KOPT-K1 (cell line): ENCODE data around the gene METTL8.
"Not testable (repeated sequence)": the region's sequence is repeated elsewhere in the genome, so short reads cannot be mapped to it uniquely, and the experiment has no call there.

Source experiments
- H3K27ac ChIP-seq: fragments of 200-600 bp; sonication (generic); 2 replicates; pipeline ENCODE4 v1.5.1; 2016; ENCODE audit warnings: antibody characterized with exemption, mild to moderate bottlenecking, low read depth, low read length; ENCODE audit not compliant: poor library complexity, severe bottlenecking
- H3K36me3 ChIP-seq: fragments of 200-600 bp; sonication (generic); 2 replicates; pipeline ENCODE4 v1.5.1; 2017; ENCODE audit warnings: antibody characterized with exemption, mild to moderate bottlenecking, low read length, moderate library complexity; ENCODE audit not compliant: insufficient read depth
- H3K9me3 ChIP-seq: fragments of 200-600 bp; sonication (generic); 2 replicates; pipeline ENCODE4 v1.5.1; 2017; ENCODE audit warnings: antibody characterized with exemption, low read length, mild to moderate bottlenecking; ENCODE audit not compliant: insufficient read depth, poor library complexity, severe bottlenecking

The METTL8 gene

DNA sequence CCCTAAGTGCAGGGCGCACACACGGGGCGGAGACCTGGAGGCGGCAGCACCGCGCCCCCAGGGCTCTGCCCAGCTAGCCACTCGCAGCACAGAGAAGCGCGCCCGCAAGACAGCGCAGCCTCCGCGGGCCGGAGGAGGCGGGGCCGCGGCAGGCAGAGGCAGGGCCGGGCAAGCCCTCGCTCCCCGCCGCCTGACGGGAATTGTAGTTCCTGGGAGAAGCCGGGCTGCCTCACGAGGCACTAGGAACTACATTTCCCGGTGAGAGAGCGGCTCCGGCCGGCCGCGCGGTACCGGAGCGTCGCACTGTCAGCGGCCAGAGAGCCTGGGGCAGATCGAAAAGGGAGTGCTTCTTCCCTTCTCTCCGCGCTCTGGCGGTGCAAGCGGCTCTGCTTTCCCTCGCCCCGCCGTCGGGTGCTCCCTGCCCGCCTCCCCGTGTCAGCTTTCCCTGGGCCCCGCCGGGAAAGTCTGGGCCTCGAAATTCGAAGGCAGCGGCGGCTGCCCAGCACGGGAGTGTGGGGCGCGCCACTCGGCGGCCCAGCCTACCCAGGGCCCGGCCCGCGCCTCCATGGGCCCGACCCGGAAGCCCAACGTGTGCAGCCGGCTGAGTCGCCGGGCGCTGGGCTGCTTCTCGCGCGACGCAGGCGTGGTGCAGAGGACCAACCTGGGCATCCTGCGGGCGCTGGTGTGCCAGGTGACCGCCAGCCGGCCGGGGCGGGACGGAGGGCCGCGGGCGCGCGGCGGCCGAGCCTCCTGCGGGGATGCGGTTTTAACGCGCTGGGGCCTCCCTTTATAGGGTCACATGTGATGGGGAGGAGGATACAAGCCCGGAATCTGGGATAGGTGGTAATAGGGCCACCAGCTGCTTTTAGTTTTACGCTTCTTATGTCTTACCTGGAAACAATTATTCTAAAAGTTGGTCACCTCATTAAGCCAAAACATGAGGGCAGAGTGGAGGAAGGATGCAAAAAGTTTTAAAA lies 511 bp upstream of the METTL8 start, which contains the start of gene DCAF17:
DCAF17 (plus strand) TSS at position 214 of the 977 bp plus-strand sequence; CDS start at position 566, 352 bp downstream.
- Histone ChIP-seq H3K9me3 (peaks cover 27% of the 10 kb centered on the region), H3K27ac (peak within 1 kb of the TSS; percentile 91), H3K36me3 (peaks cover 44% of the 10 kb centered on the region)

DNA sequence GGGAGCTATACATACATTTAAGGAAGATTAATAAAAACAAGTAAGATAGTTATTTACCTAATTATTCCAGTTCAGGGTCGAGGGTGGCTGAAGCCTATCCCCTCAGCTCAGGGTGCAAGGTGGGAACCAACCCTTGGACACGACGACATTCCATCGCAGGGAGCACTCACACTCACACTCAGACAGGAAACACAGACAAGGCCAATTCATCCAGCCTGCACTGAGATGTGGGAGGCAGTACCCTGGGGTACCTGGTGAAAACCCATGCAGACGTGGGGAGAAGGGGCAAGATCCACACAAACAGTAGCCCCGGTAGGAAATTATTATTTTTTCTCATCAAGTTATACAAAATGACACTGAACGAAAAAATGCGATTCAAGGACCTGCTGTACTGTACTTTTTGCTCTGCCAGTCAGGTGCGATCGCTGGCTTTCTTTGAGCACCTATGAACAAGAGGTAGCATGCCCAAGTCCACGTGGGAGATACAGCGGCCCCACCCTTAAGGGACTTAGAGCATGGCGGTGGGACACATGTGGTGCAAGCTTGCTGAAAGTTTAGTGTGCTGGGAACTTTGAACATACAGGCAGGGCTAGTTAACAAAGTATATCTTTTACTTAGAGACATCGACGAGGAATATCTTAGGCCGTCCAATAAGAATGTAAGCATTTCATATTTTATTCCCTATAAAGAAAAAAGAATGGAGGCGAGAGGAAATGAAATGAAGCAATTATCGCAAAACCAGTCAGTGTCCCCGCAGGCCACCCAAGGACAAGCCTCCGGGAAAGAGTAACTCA lies 624 bp downstream of the METTL8 start:
- peaks cover 33% of the 10 kb centered on the region for H3K36me3 ChIP-seq
- H3K27ac ChIP-seq = peak overlapping the region; percentile 91
- peaks cover 35% of the 10 kb centered on the region for H3K9me3 ChIP-seq

DNA sequence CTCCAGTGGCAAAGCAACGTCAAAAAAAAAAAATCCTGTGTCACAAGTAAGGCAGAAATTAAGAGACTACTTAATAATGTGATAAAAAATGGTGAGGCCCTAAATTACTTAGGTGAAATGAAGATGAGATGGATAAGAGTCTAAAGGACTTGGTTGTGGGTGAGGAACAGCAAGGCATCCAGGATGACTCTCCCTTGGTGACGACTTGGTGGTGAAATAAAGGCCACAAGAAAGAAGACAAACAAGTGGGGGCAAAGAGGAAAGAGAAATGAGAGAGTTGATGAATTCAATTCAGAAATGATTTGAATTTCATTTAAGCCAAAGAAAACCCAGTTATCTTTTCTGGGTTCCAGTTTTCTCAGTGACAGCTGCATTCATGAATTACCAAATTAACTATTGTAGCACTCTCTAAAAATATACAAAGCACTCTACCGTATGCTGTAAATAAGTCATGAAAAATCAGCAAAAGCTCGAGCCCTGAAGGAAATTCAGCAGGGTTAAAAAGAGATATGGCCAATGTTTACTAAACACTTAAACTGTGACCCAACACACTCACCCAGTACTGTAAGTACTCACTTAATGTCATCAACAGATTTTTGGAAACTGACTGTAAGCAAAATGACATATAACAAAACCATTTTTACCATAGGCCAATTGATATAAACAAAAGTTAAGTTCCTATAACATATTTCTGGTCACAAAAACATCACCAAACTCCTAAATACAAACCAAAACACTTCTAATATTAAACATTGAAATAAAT lies 1.4 kb downstream of the METTL8 start:
- peaks cover 35% of the 10 kb centered on the region for H3K9me3 ChIP-seq
- H3K36me3 ChIP-seq = peaks cover 25% of the 10 kb centered on the region
- no peak overlapping the region for H3K27ac ChIP-seq

DNA sequence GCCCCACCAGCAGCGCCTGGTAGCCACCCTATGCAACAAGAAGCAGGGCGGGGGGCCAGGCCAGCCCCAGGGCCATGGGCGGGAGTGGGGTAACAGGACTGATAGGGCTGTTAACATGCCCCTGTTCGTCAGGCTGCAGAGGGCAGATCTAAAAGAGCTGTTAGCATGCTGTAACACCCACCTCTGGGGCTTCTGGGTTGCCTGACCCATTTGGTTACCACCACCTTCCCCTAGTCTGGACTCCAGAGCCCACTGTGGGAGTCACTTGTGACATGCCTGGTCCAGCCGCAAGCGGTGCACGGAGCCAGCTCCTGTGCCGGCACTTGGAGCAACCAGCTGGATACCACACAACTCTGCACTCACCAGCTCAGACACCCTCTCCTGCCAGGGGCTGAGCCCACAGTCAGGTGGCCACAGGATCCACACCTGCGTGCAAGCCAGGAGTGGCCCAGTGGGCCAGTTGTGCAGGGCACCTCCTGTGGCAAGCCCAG lies 2.1 kb downstream of the METTL8 start:
- Histone ChIP-seq H3K36me3 (peaks cover 18% of the 10 kb centered on the region), H3K9me3 (peaks cover 39% of the 10 kb centered on the region), H3K27ac (no peak overlapping the region)

DNA sequence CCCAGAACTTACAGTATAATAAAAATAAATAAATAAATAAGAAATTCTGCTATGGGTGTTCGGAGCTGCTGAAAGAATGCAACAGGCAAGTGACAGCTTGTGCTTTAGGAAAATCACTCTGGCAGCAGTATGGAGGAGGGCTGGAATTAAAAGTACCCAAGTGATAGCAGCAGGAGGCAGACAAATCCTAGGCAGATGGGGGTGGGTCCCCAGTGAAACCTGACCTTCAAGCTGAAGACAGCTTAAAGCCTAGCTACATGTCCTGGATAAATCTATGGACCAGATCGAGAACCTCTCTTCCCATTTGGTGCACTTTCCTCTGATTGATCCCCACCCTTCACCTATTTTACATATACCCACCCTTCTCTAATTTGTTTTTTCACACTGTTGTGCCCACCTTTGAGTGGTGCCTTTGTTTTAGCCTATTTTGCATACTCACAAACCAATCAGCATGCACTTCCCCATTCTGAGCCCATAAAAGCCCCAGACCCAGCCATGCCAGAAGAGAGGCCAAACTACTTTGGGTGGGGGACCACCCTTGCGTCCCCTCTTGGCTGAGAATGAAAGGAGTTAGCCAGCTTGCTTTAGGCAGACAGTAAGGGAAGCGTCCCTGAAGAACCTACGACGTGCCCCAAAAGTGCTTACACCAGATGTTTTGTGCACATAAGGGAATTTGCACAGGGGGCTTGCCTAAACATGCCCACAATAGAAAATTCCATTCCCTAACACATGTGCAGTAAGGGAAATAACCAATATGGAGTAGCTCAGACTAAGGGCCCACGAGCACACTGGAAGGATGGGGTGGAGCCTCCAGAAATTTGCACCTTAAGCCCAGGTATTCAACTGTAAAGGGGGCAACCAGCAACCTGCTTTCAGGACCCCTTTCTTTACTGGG lies 3.0 kb downstream of the METTL8 start:
- Histone ChIP-seq H3K27ac (no peak overlapping the region), H3K9me3 (peaks cover 46% of the 10 kb centered on the region), H3K36me3 (peaks cover 9% of the 10 kb centered on the region; the same call in 1 of the 2 replicates)

DNA sequence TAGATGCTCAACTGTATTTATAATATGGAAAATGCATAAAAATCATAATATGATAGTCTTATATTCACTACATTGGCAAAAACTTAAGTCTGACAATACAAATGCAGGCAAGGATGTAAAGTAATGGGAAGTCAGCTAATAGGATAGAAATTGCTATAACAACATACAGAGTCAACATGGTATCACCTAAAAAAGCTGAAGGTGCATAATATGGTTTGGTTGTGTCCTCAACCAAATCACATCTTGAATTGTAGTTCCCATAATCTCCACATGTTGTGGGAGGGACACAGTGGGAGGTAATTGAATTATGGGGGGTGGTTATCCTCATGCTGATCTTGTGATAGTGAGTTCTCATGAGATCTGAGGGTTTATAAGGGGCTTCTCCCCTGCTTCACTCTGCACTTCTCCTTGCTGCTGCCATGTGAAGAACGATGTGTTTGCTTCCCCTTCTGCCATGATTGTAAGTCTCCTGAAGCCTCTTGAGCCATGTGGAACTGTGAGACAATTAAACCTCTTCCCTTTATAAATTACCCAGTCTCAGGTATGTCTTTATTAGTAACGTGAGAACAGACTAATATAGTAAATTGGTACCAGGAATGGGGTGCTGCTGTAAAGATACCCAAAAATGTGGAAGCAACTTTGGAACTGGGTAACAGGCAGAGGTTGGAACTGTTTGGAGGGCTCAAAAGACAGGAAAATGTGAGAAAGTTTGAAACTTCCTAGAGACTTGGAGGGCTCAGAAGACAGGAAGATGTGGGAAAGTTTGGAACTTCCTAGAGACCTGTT lies 10.9 kb downstream of the METTL8 start:
- not testable (repeated sequence) for H3K27ac ChIP-seq, H3K36me3 ChIP-seq
- H3K9me3 ChIP-seq = peaks cover 46% of the 10 kb centered on the region

DNA sequence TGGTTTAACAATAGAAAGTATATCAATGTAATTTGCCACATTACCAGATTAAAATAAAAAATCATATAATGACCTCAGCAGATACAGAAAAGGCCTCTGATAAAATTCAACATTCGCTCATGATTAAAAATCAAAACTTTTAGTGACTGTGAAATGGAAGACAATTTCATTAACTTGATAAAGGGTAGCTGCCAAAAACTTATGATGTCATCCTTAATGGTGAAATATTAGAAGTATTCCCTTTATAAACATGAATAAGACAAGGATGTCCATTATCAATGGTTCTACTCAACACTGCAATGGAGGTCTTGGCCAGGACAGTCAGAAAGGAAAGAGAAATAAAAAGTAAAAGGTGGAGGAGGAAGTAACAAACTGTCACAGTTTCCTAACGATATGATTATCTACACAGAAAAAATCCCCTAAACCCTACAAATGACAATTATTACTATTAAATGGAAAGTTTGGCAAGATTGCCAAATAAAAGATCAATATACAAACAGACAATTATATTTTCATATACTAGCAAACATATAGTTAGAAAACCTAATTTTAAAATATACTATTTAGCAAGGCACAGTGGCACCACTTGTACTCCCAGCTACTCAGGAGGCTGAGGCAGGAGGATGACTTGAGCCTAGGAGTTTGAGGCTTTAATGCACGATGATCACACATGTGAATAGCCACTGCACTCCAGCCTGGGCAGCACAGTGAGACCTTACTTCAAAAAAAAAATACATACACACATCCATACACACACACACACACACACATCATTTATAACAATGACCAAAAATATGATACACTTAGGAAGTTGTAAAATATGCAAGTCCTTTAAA lies 12.8 kb downstream of the METTL8 start:
- no peaks in the 10 kb centered on the region for H3K36me3 ChIP-seq
- H3K9me3 ChIP-seq = peaks cover 37% of the 10 kb centered on the region
- H3K27ac ChIP-seq = no peak overlapping the region

GRCh38 chr2:171419333-171419732 lies 14.5 kb downstream of the METTL8 start:
- Histone ChIP-seq H3K27ac (no peak overlapping the region), H3K36me3 (no peaks in the 10 kb centered on the region), H3K9me3 (peaks cover 21% of the 10 kb centered on the region)

DNA sequence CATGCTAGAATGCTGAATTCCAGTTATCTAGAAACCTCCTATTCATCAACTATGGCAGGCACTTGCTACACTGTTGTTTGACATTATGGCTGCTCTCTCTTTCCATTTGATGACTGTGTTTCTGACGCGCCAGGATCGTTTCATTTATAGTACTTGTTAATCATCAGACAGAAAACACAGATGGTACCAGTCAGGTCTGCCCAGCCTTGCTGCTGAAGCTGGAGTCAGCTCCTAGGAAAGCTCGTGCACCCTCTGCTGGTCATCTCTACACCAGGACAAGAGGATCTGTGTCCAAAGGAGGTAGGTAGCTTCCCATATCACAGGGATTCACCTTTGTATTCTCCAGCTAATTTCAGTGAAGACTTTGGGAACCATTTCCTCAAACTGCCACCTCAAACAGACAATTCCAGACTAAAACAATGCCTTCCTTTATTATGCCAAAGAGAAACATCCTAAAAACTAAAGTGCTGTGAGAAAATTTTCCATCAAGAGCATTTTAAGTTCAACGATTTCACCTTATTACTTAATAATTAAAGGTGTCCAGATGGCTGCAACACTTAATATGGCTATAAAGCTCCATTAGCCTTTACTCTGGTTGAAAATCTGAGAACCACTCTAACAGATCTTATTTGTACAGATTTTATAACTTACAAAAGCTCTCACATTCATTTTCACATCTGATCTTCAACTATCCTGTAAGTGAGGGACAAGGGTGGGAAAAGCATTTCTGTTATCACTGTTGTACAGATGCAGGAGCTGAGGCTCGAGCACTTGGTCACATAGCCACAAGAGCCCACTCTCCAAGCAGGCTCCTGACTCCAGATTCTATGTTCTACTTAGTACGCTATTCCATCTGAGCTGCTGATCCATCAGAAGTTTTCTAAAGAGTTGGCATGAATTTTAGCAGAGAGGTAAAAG lies 17.5 kb downstream of the METTL8 start:
- Histone ChIP-seq H3K27ac (no peak overlapping the region), H3K9me3 (no peaks in the 10 kb centered on the region), H3K36me3 (no peaks in the 10 kb centered on the region)

DNA sequence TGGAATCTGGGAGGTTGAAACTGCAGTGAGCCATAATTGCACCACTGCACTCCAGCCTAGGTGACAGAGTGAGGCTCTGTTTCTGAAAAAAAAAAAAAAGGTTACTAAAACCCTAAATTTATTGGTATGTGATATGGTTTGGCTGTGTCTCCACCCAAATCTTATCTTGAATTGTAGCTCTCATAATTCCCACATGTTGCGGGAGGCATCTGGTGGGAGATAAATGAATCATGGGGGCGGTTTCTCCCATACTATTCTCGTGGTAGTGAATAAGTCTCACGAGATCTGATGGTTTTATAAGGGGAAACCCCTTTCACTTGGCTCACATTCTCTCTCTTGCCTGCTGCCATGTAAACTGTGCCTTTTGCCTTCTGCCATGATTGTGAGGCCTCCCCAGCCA lies 19.1 kb downstream of the METTL8 start:
- not testable (repeated sequence) for H3K9me3 ChIP-seq, H3K36me3 ChIP-seq, H3K27ac ChIP-seq

- Histone ChIP-seq H3K36me3 (no peaks in the 10 kb centered on the region), H3K27ac (no peak overlapping the region), H3K9me3 (no peaks in the 10 kb centered on the region)
Observed at GRCh38 chr2:171412571-171413175, 21.1 kb downstream of the METTL8 start.
